Measurements from ENCODE around the gene MSX1. TPM values are rescaled to one million over a fixed set of nuclear protein-coding genes. Genes with fewer than 3 reads are reported as not detected.

The MSX1 gene
- polyA plus RNA-seq, 2 donors, result 0.36 to 0.37 TPM

GRCh38 chr4:4849524-4850193 is 9.8 kb upstream of the MSX1 start:
- peaks cover 0 to 6% of the 10 kb centered on the region in 2 donors for H3K9me3 ChIP-seq (ENCODE audit: control insufficient read depth in 2 of 2, insufficient read depth in 1 of 2, low read depth in 1 of 2, low read length in 1 of 2)
- H3K4me3 ChIP-seq (ENCODE audit: low read depth in 1 of 2, low read length in 2 of 2), result no peak overlapping the region
- 80 to 86% methylated on average over 9 of the region's 9 CpGs for WGBS, 2 donors
- H3K36me3 ChIP-seq (ENCODE audit: control insufficient read depth in 2 of 2, insufficient read depth in 2 of 2, low read length in 1 of 2), result no peaks in the 10 kb centered on the region
- peaks cover 4 to 11% of the 10 kb centered on the region in 2 donors for H3K27me3 ChIP-seq (ENCODE audit: control insufficient read depth in 1 of 2, insufficient read depth in 2 of 2, low read length in 2 of 2)
- H3K4me1 ChIP-seq (ENCODE audit: control insufficient read depth in 2 of 2, insufficient read depth in 2 of 2, low read length in 1 of 2), result peaks cover 0 to 5% of the 10 kb centered on the region in 2 donors
- H3K27ac ChIP-seq (ENCODE audit: low read depth in 2 of 2, low read length in 1 of 2), result no peak overlapping the region

GRCh38 chr4:4851081-4851480 is 8.4 kb upstream of the MSX1 start:
- peaks cover 4 to 24% of the 10 kb centered on the region in 2 donors for H3K27me3 ChIP-seq (ENCODE audit: control insufficient read depth in 1 of 2, insufficient read depth in 2 of 2, low read length in 2 of 2)
- no peaks in the 10 kb centered on the region for H3K36me3 ChIP-seq (ENCODE audit: control insufficient read depth in 2 of 2, insufficient read depth in 2 of 2, low read length in 1 of 2)
- 81 to 88% methylated on average over 12 of the region's 12 CpGs for WGBS, 2 donors
- peaks cover 1 to 5% of the 10 kb centered on the region in 2 donors for H3K4me1 ChIP-seq (ENCODE audit: control insufficient read depth in 2 of 2, insufficient read depth in 2 of 2, low read length in 1 of 2)
- H3K4me3 ChIP-seq (ENCODE audit: low read depth in 1 of 2, low read length in 2 of 2), result no peak overlapping the region
- H3K9me3 ChIP-seq (ENCODE audit: control insufficient read depth in 2 of 2, insufficient read depth in 1 of 2, low read depth in 1 of 2, low read length in 1 of 2), result peaks cover 0 to 6% of the 10 kb centered on the region in 2 donors
- H3K27ac ChIP-seq (ENCODE audit: low read depth in 2 of 2, low read length in 1 of 2), result no peak overlapping the region

GRCh38 chr4:4851906-4852305 is 7.6 kb upstream of the MSX1 start:
- H3K36me3 ChIP-seq (ENCODE audit: control insufficient read depth in 2 of 2, insufficient read depth in 2 of 2, low read length in 1 of 2), result no peaks in the 10 kb centered on the region
- H3K4me3 ChIP-seq (ENCODE audit: low read depth in 1 of 2, low read length in 2 of 2), result no peak overlapping the region
- no peak overlapping the region for H3K27ac ChIP-seq (ENCODE audit: low read depth in 2 of 2, low read length in 1 of 2)
- H3K9me3 ChIP-seq (ENCODE audit: control insufficient read depth in 2 of 2, insufficient read depth in 1 of 2, low read depth in 1 of 2, low read length in 1 of 2), result peaks cover 0 to 6% of the 10 kb centered on the region in 2 donors
- WGBS, 2 donors, result 66 to 81% methylated on average over 7 of the region's 7 CpGs
- H3K4me1 ChIP-seq (ENCODE audit: control insufficient read depth in 2 of 2, insufficient read depth in 2 of 2, low read length in 1 of 2), result peaks cover 5 to 8% of the 10 kb centered on the region in 2 donors
- H3K27me3 ChIP-seq (ENCODE audit: control insufficient read depth in 1 of 2, insufficient read depth in 2 of 2, low read length in 2 of 2), result peaks cover 4 to 31% of the 10 kb centered on the region in 2 donors

- Histone ChIP-seq H3K9me3 (ENCODE audit: control insufficient read depth in 2 of 2, insufficient read depth in 1 of 2, low read depth in 1 of 2, low read length in 1 of 2) (peaks cover 0 to 6% of the 10 kb centered on the region in 2 donors), H3K4me1 (ENCODE audit: control insufficient read depth in 2 of 2, insufficient read depth in 2 of 2, low read length in 1 of 2) (peaks cover 5 to 8% of the 10 kb centered on the region in 2 donors), H3K27ac (ENCODE audit: low read depth in 2 of 2, low read length in 1 of 2) (no peak overlapping the region), H3K36me3 (ENCODE audit: control insufficient read depth in 2 of 2, insufficient read depth in 2 of 2, low read length in 1 of 2) (no peaks in the 10 kb centered on the region), H3K4me3 (ENCODE audit: low read depth in 1 of 2, low read length in 2 of 2) (peak overlapping the region in 1 of 2 donors; percentile 25), H3K27me3 (ENCODE audit: control insufficient read depth in 1 of 2, insufficient read depth in 2 of 2, low read length in 2 of 2) (peaks cover 4 to 39% of the 10 kb centered on the region in 2 donors)
- WGBS, 2 donors, result 3% methylated on average over 42 of the region's 42 CpGs
Observed at GRCh38 chr4:4852591-4853362, 6.7 kb upstream of the MSX1 start.

- peaks cover 4 to 44% of the 10 kb centered on the region in 2 donors for H3K27me3 ChIP-seq (ENCODE audit: control insufficient read depth in 1 of 2, insufficient read depth in 2 of 2, low read length in 2 of 2)
- 2 to 3% methylated on average over 25 to 26 of the region's 26 CpGs for WGBS, 2 donors
- H3K36me3 ChIP-seq (ENCODE audit: control insufficient read depth in 2 of 2, insufficient read depth in 2 of 2, low read length in 1 of 2), result no peaks in the 10 kb centered on the region
- peaks cover 3 to 7% of the 10 kb centered on the region in 2 donors for H3K9me3 ChIP-seq (ENCODE audit: control insufficient read depth in 2 of 2, insufficient read depth in 1 of 2, low read depth in 1 of 2, low read length in 1 of 2)
- H3K4me1 ChIP-seq (ENCODE audit: control insufficient read depth in 2 of 2, insufficient read depth in 2 of 2, low read length in 1 of 2), result peaks cover 5 to 8% of the 10 kb centered on the region in 2 donors
- peak overlapping the region in 1 of 2 donors; percentile 25 for H3K4me3 ChIP-seq (ENCODE audit: low read depth in 1 of 2, low read length in 2 of 2)
- H3K27ac ChIP-seq (ENCODE audit: low read depth in 2 of 2, low read length in 1 of 2), result no peak overlapping the region
Observed at GRCh38 chr4:4853371-4853823, 6.1 kb upstream of the MSX1 start.

- WGBS, 2 donors, result 22 to 23% methylated on average over 24 of the region's 24 CpGs
- no peak overlapping the region for H3K4me3 ChIP-seq (ENCODE audit: low read depth in 1 of 2, low read length in 2 of 2)
- H3K27ac ChIP-seq (ENCODE audit: low read depth in 2 of 2, low read length in 1 of 2), result no peak overlapping the region
- peaks cover 4 to 49% of the 10 kb centered on the region in 2 donors for H3K27me3 ChIP-seq (ENCODE audit: control insufficient read depth in 1 of 2, insufficient read depth in 2 of 2, low read length in 2 of 2)
- H3K36me3 ChIP-seq (ENCODE audit: control insufficient read depth in 2 of 2, insufficient read depth in 2 of 2, low read length in 1 of 2), result no peaks in the 10 kb centered on the region
- peaks cover 3 to 7% of the 10 kb centered on the region in 2 donors for H3K9me3 ChIP-seq (ENCODE audit: control insufficient read depth in 2 of 2, insufficient read depth in 1 of 2, low read depth in 1 of 2, low read length in 1 of 2)
- H3K4me1 ChIP-seq (ENCODE audit: control insufficient read depth in 2 of 2, insufficient read depth in 2 of 2, low read length in 1 of 2), result peaks cover 5 to 8% of the 10 kb centered on the region in 2 donors
Observed at GRCh38 chr4:4853921-4854648, 5.4 kb upstream of the MSX1 start.

- Histone ChIP-seq H3K27ac (ENCODE audit: low read depth in 2 of 2, low read length in 1 of 2) (no peak overlapping the region), H3K4me3 (ENCODE audit: low read depth in 1 of 2, low read length in 2 of 2) (no peak overlapping the region), H3K36me3 (ENCODE audit: control insufficient read depth in 2 of 2, insufficient read depth in 2 of 2, low read length in 1 of 2) (no peaks in the 10 kb centered on the region), H3K9me3 (ENCODE audit: control insufficient read depth in 2 of 2, insufficient read depth in 1 of 2, low read depth in 1 of 2, low read length in 1 of 2) (peaks cover 3 to 7% of the 10 kb centered on the region in 2 donors), H3K27me3 (ENCODE audit: control insufficient read depth in 1 of 2, insufficient read depth in 2 of 2, low read length in 2 of 2) (peaks cover 4 to 49% of the 10 kb centered on the region in 2 donors), H3K4me1 (ENCODE audit: control insufficient read depth in 2 of 2, insufficient read depth in 2 of 2, low read length in 1 of 2) (peaks cover 7 to 9% of the 10 kb centered on the region in 2 donors)
- 6 to 9% methylated on average over 31 of the region's 31 CpGs for WGBS, 2 donors
Observed at GRCh38 chr4:4854649-4855295, 4.7 kb upstream of the MSX1 start.

- peaks cover 3 to 7% of the 10 kb centered on the region in 2 donors for H3K9me3 ChIP-seq (ENCODE audit: control insufficient read depth in 2 of 2, insufficient read depth in 1 of 2, low read depth in 1 of 2, low read length in 1 of 2)
- peaks cover 12 to 13% of the 10 kb centered on the region in 2 donors for H3K4me1 ChIP-seq (ENCODE audit: control insufficient read depth in 2 of 2, insufficient read depth in 2 of 2, low read length in 1 of 2)
- H3K4me3 ChIP-seq (ENCODE audit: low read depth in 1 of 2, low read length in 2 of 2), result no peak overlapping the region
- 5 to 6% methylated on average over 33 of the region's 33 CpGs for WGBS, 2 donors
- H3K27ac ChIP-seq (ENCODE audit: low read depth in 2 of 2, low read length in 1 of 2), result no peak overlapping the region
- H3K36me3 ChIP-seq (ENCODE audit: control insufficient read depth in 2 of 2, insufficient read depth in 2 of 2, low read length in 1 of 2), result no peaks in the 10 kb centered on the region
- peaks cover 4 to 55% of the 10 kb centered on the region in 2 donors for H3K27me3 ChIP-seq (ENCODE audit: control insufficient read depth in 1 of 2, insufficient read depth in 2 of 2, low read length in 2 of 2)
Observed at GRCh38 chr4:4855301-4856070, 4.0 kb upstream of the MSX1 start.
